ENCODE measurements around the gene PROZ.
"Not testable (repeated sequence)": the region's sequence is repeated elsewhere in the genome, so short reads cannot be mapped to it uniquely, and the experiment has no call there.

Gene PROZ

GRCh38 chr13:113158946-113159345 lies 498 bp downstream of the PROZ start:
- DNase-seq: no peak

- DNase-seq: no peak
Measured at GRCh38 chr13:113159701-113160100, 1.3 kb downstream of the PROZ start.

- DNase-seq: no peak
Measured at GRCh38 chr13:113160983-113161382, 2.5 kb downstream of the PROZ start.

GRCh38 chr13:113161433-113161832 lies 3.0 kb downstream of the PROZ start:
- DNase-seq: no peak

GRCh38 chr13:113161975-113162374 lies 3.5 kb downstream of the PROZ start:
- DNase-seq: not testable (repeated sequence)

GRCh38 chr13:113162783-113163685 lies 4.6 kb downstream of the PROZ start:
- DNase-seq: peak; percentile 53

- no peak for DNase-seq
Measured at GRCh38 chr13:113164492-113164891, 6.0 kb downstream of the PROZ start.

GRCh38 chr13:113166266-113166665 lies 7.8 kb downstream of the PROZ start:
- no peak for DNase-seq

GRCh38 chr13:113166681-113167080 lies 8.2 kb downstream of the PROZ start:
- no peak for DNase-seq

GRCh38 chr13:113167155-113167554 lies 8.7 kb downstream of the PROZ start:
- no peak for DNase-seq

GRCh38 chr13:113167575-113167974 lies 9.1 kb downstream of the PROZ start:
- DNase-seq: no peak

- no peak for DNase-seq
Measured at GRCh38 chr13:113168211-113168610, 9.8 kb downstream of the PROZ start.

GRCh38 chr13:113169277-113170272 lies 11.1 kb downstream of the PROZ start:
- DNase-seq: no peak

- no peak for DNase-seq
Measured at GRCh38 chr13:113170511-113170910, 12.1 kb downstream of the PROZ start.

- DNase-seq: no peak
Measured at GRCh38 chr13:113171250-113172125, 13.0 kb downstream of the PROZ start.

- no peak for DNase-seq
Measured at GRCh38 chr13:113172419-113172926, 14.0 kb downstream of the PROZ start.

- no peak for DNase-seq
Measured at GRCh38 chr13:113176280-113176679, 17.8 kb downstream of the PROZ start.

GRCh38 chr13:113176822-113177221 lies 18.4 kb downstream of the PROZ start:
- no peak for DNase-seq

- DNase-seq: no peak
Measured at GRCh38 chr13:113178070-113178895, 19.8 kb downstream of the PROZ start.

- DNase-seq: no peak
Measured at GRCh38 chr13:113178896-113179167, 20.4 kb downstream of the PROZ start.

- no peak for DNase-seq
Measured at GRCh38 chr13:113179374-113180230, 21.2 kb downstream of the PROZ start.
